DOHH2 (cell line): ENCODE results near the gene HK1.

ENCODE experiments used
- CTCF ChIP-seq: fragments of 200-600 bp; sonication (generic); IDR thresholded peaks from one replicate; pipeline ENCODE4 v1.5.1; 2014; ENCODE audit warnings: antibody characterized with exemption, mild to moderate bottlenecking, low read depth, low read length; ENCODE audit not compliant: poor library complexity, severe bottlenecking
- EZH2phosphoT487 ChIP-seq: fragments of 200-600 bp; sonication (generic); IDR thresholded peaks from 2 replicates; pipeline ENCODE4 v1.6.1; 2017; ENCODE audit warnings: borderline replicate concordance, mild to moderate bottlenecking, antibody characterized with exemption, low read length, moderate library complexity, mixed read lengths

GRCh38 chr10:69353977-69354635 lies 75.8 kb downstream of the HK1 start:
- TF ChIP-seq CTCF (no peak), EZH2phosphoT487 (no peak)
